ENCODE data around the gene TRIM66.

DNA sequence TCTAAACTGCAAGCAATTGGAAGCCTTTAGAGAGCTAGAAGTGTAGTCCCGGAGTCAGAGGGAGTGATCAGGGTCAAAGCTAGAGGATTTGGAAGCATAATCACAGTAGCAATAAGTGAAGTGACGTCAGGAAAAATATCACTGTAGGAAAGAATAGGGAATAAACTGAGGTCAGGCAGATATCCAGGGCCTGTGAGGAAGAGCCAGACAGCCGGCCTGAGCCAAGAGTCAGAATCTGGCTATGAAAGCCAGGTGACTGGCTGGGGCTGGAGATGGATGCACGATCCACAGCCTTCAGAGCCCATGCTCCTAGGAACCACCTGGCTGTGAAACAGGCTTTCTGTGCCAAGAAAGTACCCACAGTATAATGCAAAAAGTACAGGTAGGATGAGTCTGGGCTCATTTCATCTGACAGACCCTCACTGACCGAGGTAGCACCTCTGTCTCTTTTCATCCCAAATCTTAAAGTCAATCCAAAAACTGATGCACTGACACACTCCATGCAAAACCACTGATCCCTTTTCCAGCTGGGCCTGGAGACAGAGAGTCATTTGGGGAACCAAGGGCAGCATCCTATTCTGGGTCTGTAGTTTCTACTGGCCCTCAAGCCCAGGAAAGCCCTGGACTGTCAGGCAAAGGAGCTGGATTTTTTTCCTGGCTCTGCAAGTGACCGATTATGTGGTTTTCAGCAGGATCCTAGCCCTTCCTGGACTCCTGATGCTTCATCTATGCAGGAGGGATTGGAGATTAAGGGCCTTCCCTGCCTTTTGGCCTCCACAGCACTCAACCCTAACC lies 21.3 kb downstream of the TRIM66 start:
- TF ChIP-seq, protein P1, sequence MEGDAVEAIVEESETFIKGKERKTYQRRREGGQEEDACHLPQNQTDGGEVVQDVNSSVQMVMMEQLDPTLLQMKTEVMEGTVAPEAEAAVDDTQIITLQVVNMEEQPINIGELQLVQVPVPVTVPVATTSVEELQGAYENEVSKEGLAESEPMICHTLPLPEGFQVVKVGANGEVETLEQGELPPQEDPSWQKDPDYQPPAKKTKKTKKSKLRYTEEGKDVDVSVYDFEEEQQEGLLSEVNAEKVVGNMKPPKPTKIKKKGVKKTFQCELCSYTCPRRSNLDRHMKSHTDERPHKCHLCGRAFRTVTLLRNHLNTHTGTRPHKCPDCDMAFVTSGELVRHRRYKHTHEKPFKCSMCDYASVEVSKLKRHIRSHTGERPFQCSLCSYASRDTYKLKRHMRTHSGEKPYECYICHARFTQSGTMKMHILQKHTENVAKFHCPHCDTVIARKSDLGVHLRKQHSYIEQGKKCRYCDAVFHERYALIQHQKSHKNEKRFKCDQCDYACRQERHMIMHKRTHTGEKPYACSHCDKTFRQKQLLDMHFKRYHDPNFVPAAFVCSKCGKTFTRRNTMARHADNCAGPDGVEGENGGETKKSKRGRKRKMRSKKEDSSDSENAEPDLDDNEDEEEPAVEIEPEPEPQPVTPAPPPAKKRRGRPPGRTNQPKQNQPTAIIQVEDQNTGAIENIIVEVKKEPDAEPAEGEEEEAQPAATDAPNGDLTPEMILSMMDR (IDR thresholded peaks at IDR 0.05; ENCODE audit: low read depth, low read length) = no peak
- TF ChIP-seq POLR2A (IDR thresholded peaks at IDR 0.05; ENCODE audit: extremely low read depth, insufficient read length) = no peak

Measured in NB4 (cell line).